T-helper 1 cell (primary cell): Measurements from ENCODE around the gene IQGAP2.
"Not testable (repeated sequence)": the region's sequence is repeated elsewhere in the genome, so short reads cannot be mapped to it uniquely, and the experiment has no call there.

Source experiments
- DNase-seq, 5 donors: peaks; one replicate each; pipeline ENCODE4 v3.0.0-alpha.2; 2012 to 2020

Gene IQGAP2

GRCh38 chr5:76545184-76545583, 142.1 kb downstream of the IQGAP2 start:
- no peak for DNase-seq

GRCh38 chr5:76546497-76547102, 143.5 kb downstream of the IQGAP2 start:
- DNase-seq: peak in 1 of 5 donors; percentile 47

- peak in 3 of 5 donors; percentile 14 to 95 (median 30) for DNase-seq
These were observed 144.3 kb downstream of the IQGAP2 start for GRCh38 chr5:76547242-76547890.

GRCh38 chr5:76547891-76548524, 144.9 kb downstream of the IQGAP2 start:
- DNase-seq: no peak

GRCh38 chr5:76548525-76549229, 145.6 kb downstream of the IQGAP2 start:
- no peak for DNase-seq

GRCh38 chr5:76550881-76551280, 147.8 kb downstream of the IQGAP2 start:
- not testable (repeated sequence) for DNase-seq

- no peak for DNase-seq
These were observed 149.5 kb downstream of the IQGAP2 start for GRCh38 chr5:76552546-76552945.

- no peak for DNase-seq
These were observed 150.2 kb downstream of the IQGAP2 start for GRCh38 chr5:76553251-76553650.

GRCh38 chr5:76555114-76555513, 152.0 kb downstream of the IQGAP2 start:
- no peak for DNase-seq

GRCh38 chr5:76555717-76556116, 152.6 kb downstream of the IQGAP2 start:
- no peak for DNase-seq

- peak in 1 of 5 donors; percentile 60 for DNase-seq
These were observed 153.6 kb downstream of the IQGAP2 start for GRCh38 chr5:76556511-76557221.

- no peak for DNase-seq
These were observed 158.1 kb downstream of the IQGAP2 start for GRCh38 chr5:76560952-76561891.

GRCh38 chr5:76561959-76562358, 158.9 kb downstream of the IQGAP2 start:
- no peak for DNase-seq

GRCh38 chr5:76565009-76565408, 161.9 kb downstream of the IQGAP2 start:
- DNase-seq: no peak

- no peak for DNase-seq
These were observed 167.1 kb downstream of the IQGAP2 start for GRCh38 chr5:76570153-76570552.

GRCh38 chr5:76571559-76571958, 168.5 kb downstream of the IQGAP2 start:
- DNase-seq: no peak

GRCh38 chr5:76576450-76576849, 173.4 kb downstream of the IQGAP2 start:
- DNase-seq: no peak

GRCh38 chr5:76576996-76577395, 173.9 kb downstream of the IQGAP2 start:
- no peak for DNase-seq

- DNase-seq: no peak
These were observed 176.3 kb downstream of the IQGAP2 start for GRCh38 chr5:76579166-76579937.

GRCh38 chr5:76580981-76581380, 177.9 kb downstream of the IQGAP2 start:
- no peak for DNase-seq
